B cell (primary cell): Measurements from ENCODE around the gene CSTF1. TPM values are rescaled to one million over a fixed set of nuclear protein-coding genes. Genes with fewer than 3 reads are reported as not detected.

Experiments used
- ATAC-seq: fragments of 200-7000 bp; cut with Tn5 transposase; one replicate; pipeline ENCODE4 v1.10.0; 2021; ENCODE audit warnings: low read depth, mild to moderate bottlenecking, moderate number of reproducible peaks, moderate library complexity
- CTCF ChIA-PET: fragments of 350-600 bp; sonication (Branson Sonifier 250); formaldehyde crosslinking; loops from one replicate; lab custom pipeline; 2021; ENCODE audit warnings: antibody characterized with exemption, inconsistent platforms; lab: Charles Lee
- POLR2A ChIA-PET: fragments of 350-600 bp; sonication (Branson Sonifier 250); formaldehyde crosslinking; loops from one replicate; lab custom pipeline; 2021; ENCODE audit warnings: antibody characterized with exemption; lab: Charles Lee
- DNase-seq: peaks from one replicate; pipeline ENCODE4 v3.0.0; 2013
- H2AFZ ChIP-seq: 2 replicates; pipeline ENCODE4 v1.6.1; 2012; ENCODE audit warnings: mild to moderate bottlenecking, low read depth, low read length; ENCODE audit not compliant: insufficient read depth, poor library complexity, severe bottlenecking
- H3K27ac ChIP-seq, 2 donors: 1 replicate in 1 of 2; 2 replicates in 1 of 2; pipeline ENCODE4 v1.5.1; 2012 to 2013; ENCODE audit warnings: low read length in 2 of 2, mild to moderate bottlenecking in 2 of 2, moderate library complexity in 1 of 2
- H3K27me3 ChIP-seq, 4 experiments: fragments of 200-600 bp in 1 of 4; sonication (generic) in 1 of 4; replicated peaks in 1 of 4; 1 replicate in 2 of 4; 2 replicates in 2 of 4; pipeline versions ENCODE4 v1.6.1 to v1.7.0; 2013 to 2016; ENCODE audit warnings: low read length in 3 of 4, mild to moderate bottlenecking in 2 of 4, mixed read lengths in 1 of 4, moderate library complexity in 1 of 4; ENCODE audit not compliant: insufficient read depth in 4 of 4, control insufficient read depth in 3 of 4; ENCODE audit errors: control extremely low read depth in 1 of 4
- H3K36me3 ChIP-seq, 2 experiments: replicated peaks in 1 of 2; 1 replicate in 1 of 2; 2 replicates in 1 of 2; pipeline versions ENCODE4 v1.6.1 to v1.7.1; 2013; ENCODE audit warnings: low read length in 1 of 2; ENCODE audit not compliant: insufficient read depth in 2 of 2, control insufficient read depth in 1 of 2; ENCODE audit errors: control extremely low read depth in 1 of 2, extremely low read depth in 1 of 2
- H3K4me1 ChIP-seq, 2 donors: fragments of 200-600 bp in 1 of 2; sonication (generic) in 1 of 2; 1 replicate in 1 of 2; 2 replicates in 1 of 2; pipeline versions ENCODE4 v1.5.1 to v1.6.1; 2013 to 2017; ENCODE audit warnings: low read length in 2 of 2; ENCODE audit not compliant: control insufficient read depth in 2 of 2, insufficient read depth in 2 of 2
- H3K4me2 ChIP-seq: replicated peaks from 2 replicates; pipeline ENCODE3; 2012; ENCODE audit warnings: mild to moderate bottlenecking, low read depth, low read length; ENCODE audit not compliant: poor library complexity, severe bottlenecking
- H3K4me3 ChIP-seq, 5 experiments: fragments of 200-600 bp in 1 of 5; sonication (generic) in 1 of 5; 1 replicate in 3 of 5; 2 replicates in 2 of 5; pipeline versions ENCODE4 v1.5.1 to v1.7.0; 2011 to 2016; ENCODE audit warnings: low read length in 4 of 5, mild to moderate bottlenecking in 4 of 5, low read depth in 2 of 5, control low read depth in 1 of 5, moderate library complexity in 1 of 5; ENCODE audit not compliant: insufficient read depth in 1 of 5; ENCODE audit errors: control extremely low read depth in 1 of 5, extremely low read depth in 1 of 5
- H3K79me2 ChIP-seq: fragments of 200-600 bp; sonication (generic); one replicate; pipeline ENCODE4 v1.6.0; 2016; ENCODE audit warnings: low read length; ENCODE audit not compliant: control insufficient read depth, insufficient read depth
- H3K9ac ChIP-seq: fragments of 200-600 bp; sonication (generic); 2 replicates; pipeline ENCODE4 v1.6.1; 2017; ENCODE audit warnings: mild to moderate bottlenecking, low read length, moderate library complexity
- H3K9me3 ChIP-seq, 3 donors: one replicate each; pipeline versions ENCODE4 v1.6.1 to v1.7.1; 2013; ENCODE audit warnings: low read length in 2 of 3; ENCODE audit not compliant: control insufficient read depth in 2 of 3, insufficient read depth in 1 of 3; ENCODE audit errors: control extremely low read depth in 1 of 3
- H4K20me1 ChIP-seq: 2 replicates; pipeline ENCODE4 v1.6.0; 2012; ENCODE audit warnings: mild to moderate bottlenecking, low read length; ENCODE audit not compliant: insufficient read depth, control insufficient read depth, poor library complexity, severe bottlenecking
- H3K27ac Mint-ChIP-seq: one replicate; pipeline ENCODE4 v1.8.0; 2021; ENCODE audit warnings: mixed read lengths
- H3K27me3 Mint-ChIP-seq: one replicate; pipeline ENCODE4 v1.8.0; 2021; ENCODE audit warnings: mixed read lengths
- H3K4me1 Mint-ChIP-seq: one replicate; pipeline ENCODE4 v1.8.0; 2021; ENCODE audit warnings: mixed read lengths
- H3K4me3 Mint-ChIP-seq: one replicate; pipeline ENCODE4 v1.8.0; 2021; ENCODE audit warnings: mixed read lengths
- H3K9me3 Mint-ChIP-seq: one replicate; pipeline ENCODE4 v1.8.0; 2022; ENCODE audit warnings: mixed read lengths; ENCODE audit not compliant: insufficient read depth
- EZH2 ChIP-seq: IDR thresholded peaks from 2 replicates; pipeline ENCODE4 v1.6.1; 2012; ENCODE audit warnings: borderline replicate concordance, low read depth, mild to moderate bottlenecking, moderate library complexity, low read length; ENCODE audit not compliant: insufficient read depth, poor library complexity, severe bottlenecking
- WGBS: methylation state at CpG from one replicate; pipeline ENCODE4 v1.1.5; 2013; ENCODE audit warnings: missing lambda C conversion rate; ENCODE audit not compliant: insufficient coverage; 5-methylcytosine and 5-hydroxymethylcytosine counted together
- intact Hi-C: fragments of 100-400 bp; cut with micrococcal nuclease; formaldehyde crosslinking; loops from one replicate; pipeline ENCODE4 v1.10.0; 2022
- polyA plus RNA-seq: library from polyadenylated mRNA; depleted of rRNA; stranded (reverse); fragments of >200 nt; gene quantifications from 2 replicates; pipeline ENCODE4 v1.2.3, GENCODE V29; 2012
- total RNA-seq, 2 donors: library from RNA; stranded (reverse); fragments of 120-200 nt in 1 of 2; gene quantifications; 1 replicate in 1 of 2; 2 replicates in 1 of 2; pipeline versions ENCODE4 v1.2.3 to v1.2.4, GENCODE V29; 2013 to 2022
- TF ChIP-seq, protein P1 (sequence below): fragments of 200-600 bp; IDR thresholded peaks from one replicate; pipeline ENCODE4 v1.8.0; 2022; ENCODE audit warnings: antibody characterized with exemption, mild to moderate bottlenecking

Gene CSTF1
- total and polyA plus RNA-seq, 2 donors (not counting 1 experiment from before 2014, with no cell fraction given) = 18.3 to 33.8 TPM

DNA sequence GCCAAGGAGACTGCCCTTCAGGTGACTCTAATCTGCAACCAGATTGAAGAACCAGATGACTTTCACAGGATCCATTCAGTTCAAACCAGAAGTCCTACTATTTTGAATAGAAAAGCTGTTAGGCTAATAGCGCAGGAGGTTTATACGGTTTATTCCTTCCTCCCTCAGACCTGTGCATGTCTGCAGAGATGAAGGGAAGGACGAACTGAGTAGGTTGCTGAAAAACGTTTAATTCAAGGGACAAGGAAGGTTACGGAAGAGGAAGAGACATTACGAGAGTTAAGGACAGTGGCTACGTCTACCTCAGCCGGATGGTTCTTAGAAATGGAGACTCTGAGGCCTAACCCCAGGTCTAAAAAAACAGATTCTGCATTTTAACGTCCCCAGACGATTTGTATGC is 1.4 kb upstream of the CSTF1 start:
- 37% methylated on average over 8 of the region's 10 CpGs for WGBS
- H4K20me1 ChIP-seq = no peaks in the 10 kb centered on the region
- H3K9me3 Mint-ChIP-seq = no peaks in the 10 kb centered on the region
- H3K36me3 ChIP-seq = peaks cover under 1 to 10% of the 10 kb centered on the region in 2 experiments
- ATAC-seq (no peak), DNase-seq (no peak)
- H3K4me1 ChIP-seq = peaks cover 16 to 21% of the 10 kb centered on the region in 2 donors
- H3K4me1 Mint-ChIP-seq = peaks cover 18% of the 10 kb centered on the region
- no peak overlapping the region for H3K4me3 Mint-ChIP-seq
- no peaks in the 10 kb centered on the region for H3K27me3 Mint-ChIP-seq
- H3K79me2 ChIP-seq = peaks cover 34% of the 10 kb centered on the region
- intact Hi-C loops = loop anchor here (10.0 kb wide), 1 partner anchor 1324 kb away; the partner anchor contains the start of gene PMEPA1
- no peak overlapping the region for H3K27ac Mint-ChIP-seq
- H3K4me2 ChIP-seq = peak overlapping the region; percentile 77
- peak overlapping the region; percentile 85 for H3K9ac ChIP-seq
- H3K27me3 ChIP-seq = no peaks in the 10 kb centered on the region
- CTCF ChIA-PET = interaction anchor here (0.9 to 1.7 kb wide), 3 partner anchors 13 to 32 kb away, joined by 3 to 5 read pairs (median 3); partner anchors contain the start of gene FAM210B
- no peak overlapping the region for H3K27ac ChIP-seq
- H3K4me3 ChIP-seq = peak overlapping the region in 2 of 5 experiments; percentile 95 to 98
- TF ChIP-seq EZH2 = no peak
- TF ChIP-seq, protein P1, sequence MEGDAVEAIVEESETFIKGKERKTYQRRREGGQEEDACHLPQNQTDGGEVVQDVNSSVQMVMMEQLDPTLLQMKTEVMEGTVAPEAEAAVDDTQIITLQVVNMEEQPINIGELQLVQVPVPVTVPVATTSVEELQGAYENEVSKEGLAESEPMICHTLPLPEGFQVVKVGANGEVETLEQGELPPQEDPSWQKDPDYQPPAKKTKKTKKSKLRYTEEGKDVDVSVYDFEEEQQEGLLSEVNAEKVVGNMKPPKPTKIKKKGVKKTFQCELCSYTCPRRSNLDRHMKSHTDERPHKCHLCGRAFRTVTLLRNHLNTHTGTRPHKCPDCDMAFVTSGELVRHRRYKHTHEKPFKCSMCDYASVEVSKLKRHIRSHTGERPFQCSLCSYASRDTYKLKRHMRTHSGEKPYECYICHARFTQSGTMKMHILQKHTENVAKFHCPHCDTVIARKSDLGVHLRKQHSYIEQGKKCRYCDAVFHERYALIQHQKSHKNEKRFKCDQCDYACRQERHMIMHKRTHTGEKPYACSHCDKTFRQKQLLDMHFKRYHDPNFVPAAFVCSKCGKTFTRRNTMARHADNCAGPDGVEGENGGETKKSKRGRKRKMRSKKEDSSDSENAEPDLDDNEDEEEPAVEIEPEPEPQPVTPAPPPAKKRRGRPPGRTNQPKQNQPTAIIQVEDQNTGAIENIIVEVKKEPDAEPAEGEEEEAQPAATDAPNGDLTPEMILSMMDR = no peak
- H3K9me3 ChIP-seq = no peaks in the 10 kb centered on the region
- POLR2A ChIA-PET = interaction anchor here (2.1 kb wide), 1 partner anchor 78 kb away, joined by 5 read pairs; the partner anchor contains the start of gene RTF2
- H2AFZ ChIP-seq = peak overlapping the region; percentile 90

DNA sequence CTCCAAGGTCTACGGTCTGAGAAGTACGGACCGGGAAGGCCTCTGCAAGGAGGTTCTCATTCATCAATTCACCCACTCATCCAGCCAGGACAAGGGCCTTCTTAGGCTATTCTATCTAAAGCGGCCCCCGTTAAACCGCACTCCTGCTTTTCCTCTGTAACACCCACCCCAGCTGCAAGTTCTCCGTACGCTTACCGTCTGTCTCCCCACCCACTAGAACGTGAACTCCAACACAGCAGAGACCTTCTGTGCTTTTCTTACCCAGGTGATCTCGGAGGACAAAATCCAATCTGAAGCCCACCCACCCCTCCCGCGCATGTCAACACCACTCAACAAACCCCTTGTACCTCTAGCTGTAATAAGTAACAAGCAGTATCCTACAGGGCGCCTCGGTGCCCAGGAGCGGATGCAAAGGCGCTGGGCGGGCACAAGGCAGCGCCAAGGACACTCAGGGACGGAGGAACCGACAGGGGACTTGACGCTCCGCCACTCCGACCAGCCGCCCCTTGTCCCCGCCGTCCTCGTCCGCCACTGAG is 781 bp upstream of the CSTF1 start:
- ChIA-PET CTCF (interaction anchor here (0.8 to 1.7 kb wide), 4 partner anchors 13 to 33 kb away, joined by 3 to 5 read pairs (median 4); partner anchors contain the start of gene FAM210B), POLR2A (interaction anchor here (1.2 to 2.1 kb wide), 2 partner anchors 33 to 77 kb away, joined by 3 to 5 read pairs; partner anchors contain the start of genes FAM210B and RTF2)
- ATAC-seq (no peak), DNase-seq (no peak)
- Histone ChIP-seq H3K9me3 (no peaks in the 10 kb centered on the region), H3K4me2 (peak overlapping the region; percentile 77), H3K4me1 (peaks cover 16 to 21% of the 10 kb centered on the region in 2 donors), H3K79me2 (peaks cover 34% of the 10 kb centered on the region), H4K20me1 (no peaks in the 10 kb centered on the region), H3K9ac (peak overlapping the region; percentile 85), H3K27me3 (no peaks in the 10 kb centered on the region), H3K4me3 (peak overlapping the region; percentile 45 to 98 (median 73)), H3K27ac (peak overlapping the region; percentile 84 to 90), H2AFZ (peak overlapping the region; percentile 90), H3K36me3 (peaks cover 0 to 15% of the 10 kb centered on the region in 2 experiments)
- Mint-ChIP-seq H3K4me3 (no peak overlapping the region), H3K9me3 (no peaks in the 10 kb centered on the region), H3K27ac (no peak overlapping the region), H3K27me3 (no peaks in the 10 kb centered on the region), H3K4me1 (peaks cover 18% of the 10 kb centered on the region)
- intact Hi-C loops = loop anchor here (1.0 to 10.0 kb wide), 3 partner anchors 33 to 1323 kb away; partner anchors contain the start of genes FAM210B, PMEPA1 and RTF2
- TF ChIP-seq, protein P1 = no peak
- TF ChIP-seq EZH2 = no peak
- WGBS = under 1% methylated on average over 28 of the region's 29 CpGs
